22Rv1 (cell line): Measurements from ENCODE around the gene SERPINB7.

Source experiments
- ZFX ChIP-seq: fragments of 450-650 bp; IDR thresholded peaks from 2 replicates; pipeline ENCODE4 v1.6.1; 2017; ENCODE audit warnings: antibody characterized with exemption, borderline replicate concordance
- TF ChIP-seq, protein P1 (sequence below): fragments of 450-650 bp; IDR thresholded peaks from 2 replicates; pipeline ENCODE4 v1.5.1; 2017; ENCODE audit warnings: mild to moderate bottlenecking

DNA sequence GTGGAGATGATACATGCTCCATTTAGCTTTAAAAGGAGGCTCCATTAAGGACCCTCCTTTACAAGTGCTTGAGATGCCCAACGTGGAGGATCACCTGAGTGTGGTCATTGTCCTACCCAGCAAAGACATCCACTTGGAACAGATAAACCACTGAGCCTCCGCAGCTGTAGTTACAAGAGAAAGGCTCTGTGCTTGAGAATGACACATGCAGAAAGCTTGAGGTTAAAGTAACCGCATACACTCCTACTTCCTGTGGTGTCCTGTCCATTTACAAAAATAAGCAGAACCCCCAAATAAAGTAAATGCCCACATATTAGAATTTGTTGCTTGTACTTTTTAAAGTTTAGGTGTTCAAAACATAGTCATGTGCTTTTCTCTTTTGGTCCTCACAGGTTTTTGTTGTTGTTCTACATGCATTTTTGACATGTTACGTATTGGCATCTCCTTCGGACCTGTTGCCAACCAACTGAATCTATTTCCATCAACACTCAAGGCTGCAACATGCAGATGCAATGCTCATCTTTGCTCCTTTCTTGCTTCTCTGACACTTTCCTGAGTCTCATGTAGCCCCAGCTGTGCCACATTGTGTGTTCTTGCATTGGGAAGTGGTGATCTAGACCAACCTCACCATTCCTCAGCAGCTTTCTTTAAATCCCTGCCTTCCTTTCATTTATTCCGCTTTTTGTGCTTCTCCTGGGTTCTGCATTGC is 56.0 kb downstream of the SERPINB7 start:
- TF ChIP-seq, protein P1, sequence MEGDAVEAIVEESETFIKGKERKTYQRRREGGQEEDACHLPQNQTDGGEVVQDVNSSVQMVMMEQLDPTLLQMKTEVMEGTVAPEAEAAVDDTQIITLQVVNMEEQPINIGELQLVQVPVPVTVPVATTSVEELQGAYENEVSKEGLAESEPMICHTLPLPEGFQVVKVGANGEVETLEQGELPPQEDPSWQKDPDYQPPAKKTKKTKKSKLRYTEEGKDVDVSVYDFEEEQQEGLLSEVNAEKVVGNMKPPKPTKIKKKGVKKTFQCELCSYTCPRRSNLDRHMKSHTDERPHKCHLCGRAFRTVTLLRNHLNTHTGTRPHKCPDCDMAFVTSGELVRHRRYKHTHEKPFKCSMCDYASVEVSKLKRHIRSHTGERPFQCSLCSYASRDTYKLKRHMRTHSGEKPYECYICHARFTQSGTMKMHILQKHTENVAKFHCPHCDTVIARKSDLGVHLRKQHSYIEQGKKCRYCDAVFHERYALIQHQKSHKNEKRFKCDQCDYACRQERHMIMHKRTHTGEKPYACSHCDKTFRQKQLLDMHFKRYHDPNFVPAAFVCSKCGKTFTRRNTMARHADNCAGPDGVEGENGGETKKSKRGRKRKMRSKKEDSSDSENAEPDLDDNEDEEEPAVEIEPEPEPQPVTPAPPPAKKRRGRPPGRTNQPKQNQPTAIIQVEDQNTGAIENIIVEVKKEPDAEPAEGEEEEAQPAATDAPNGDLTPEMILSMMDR = no peak
- TF ChIP-seq ZFX = no peak
